Hepatocyte (in vitro differentiated cells): Measurements from ENCODE around the gene CIC.

Experiments used
- EZH2 ChIP-seq: fragments of 200-600 bp; sonication (generic); IDR thresholded peaks from 2 replicates; pipeline ENCODE4 v1.6.1; 2016; ENCODE audit warnings: antibody characterized with exemption, mild to moderate bottlenecking, borderline replicate concordance
- EZH2phosphoT487 ChIP-seq: fragments of 200-600 bp; sonication (generic); IDR thresholded peaks from one replicate; pipeline ENCODE4 v1.6.1; 2018; ENCODE audit warnings: antibody characterized with exemption, mild to moderate bottlenecking, low read depth, moderate library complexity; ENCODE audit not compliant: unreplicated experiment, severe bottlenecking
- TF ChIP-seq, protein P1 (sequence below): fragments of 200-600 bp; sonication (generic); IDR thresholded peaks from 2 replicates; pipeline ENCODE4 v1.5.1; 2016; ENCODE audit warnings: antibody characterized with exemption, mild to moderate bottlenecking; ENCODE audit not compliant: poor library complexity

DNA sequence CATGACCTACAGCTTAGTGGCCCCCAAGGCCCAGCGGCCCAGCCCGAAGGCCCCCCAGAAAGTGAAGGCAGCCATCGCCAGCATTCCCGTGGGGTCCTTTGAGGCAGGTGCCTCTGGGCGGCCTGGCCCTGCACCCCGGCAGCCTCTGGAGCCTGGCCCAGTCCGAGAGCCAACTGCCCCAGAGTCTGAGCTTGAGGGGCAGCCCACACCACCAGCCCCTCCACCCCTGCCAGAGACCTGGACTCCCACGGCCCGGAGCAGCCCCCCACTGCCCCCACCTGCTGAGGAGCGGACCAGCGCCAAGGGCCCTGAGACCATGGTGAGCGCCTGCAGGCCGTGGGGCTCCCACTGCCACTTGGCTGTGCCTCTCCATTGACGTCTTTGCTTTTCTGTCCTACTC, 23.9 kb downstream of the CIC start:
- TF ChIP-seq EZH2phosphoT487 (no peak), EZH2 (no peak)
- TF ChIP-seq, protein P1, sequence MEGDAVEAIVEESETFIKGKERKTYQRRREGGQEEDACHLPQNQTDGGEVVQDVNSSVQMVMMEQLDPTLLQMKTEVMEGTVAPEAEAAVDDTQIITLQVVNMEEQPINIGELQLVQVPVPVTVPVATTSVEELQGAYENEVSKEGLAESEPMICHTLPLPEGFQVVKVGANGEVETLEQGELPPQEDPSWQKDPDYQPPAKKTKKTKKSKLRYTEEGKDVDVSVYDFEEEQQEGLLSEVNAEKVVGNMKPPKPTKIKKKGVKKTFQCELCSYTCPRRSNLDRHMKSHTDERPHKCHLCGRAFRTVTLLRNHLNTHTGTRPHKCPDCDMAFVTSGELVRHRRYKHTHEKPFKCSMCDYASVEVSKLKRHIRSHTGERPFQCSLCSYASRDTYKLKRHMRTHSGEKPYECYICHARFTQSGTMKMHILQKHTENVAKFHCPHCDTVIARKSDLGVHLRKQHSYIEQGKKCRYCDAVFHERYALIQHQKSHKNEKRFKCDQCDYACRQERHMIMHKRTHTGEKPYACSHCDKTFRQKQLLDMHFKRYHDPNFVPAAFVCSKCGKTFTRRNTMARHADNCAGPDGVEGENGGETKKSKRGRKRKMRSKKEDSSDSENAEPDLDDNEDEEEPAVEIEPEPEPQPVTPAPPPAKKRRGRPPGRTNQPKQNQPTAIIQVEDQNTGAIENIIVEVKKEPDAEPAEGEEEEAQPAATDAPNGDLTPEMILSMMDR, result no peak
